ENCODE results near the gene C3orf22. TPM values are rescaled to one million over a fixed set of nuclear protein-coding genes. Genes with fewer than 3 reads are reported as not detected.

Gene C3orf22
- total RNA-seq, 3 donors from 2014 or later = not detected

- intact Hi-C loops (cut with DNase I; ENCODE audit: low total_unique reads) = no loop called here
- DNase-seq (ENCODE audit: low spot score in 2 of 2) = no peak
- no peak overlapping the region for H3K27ac ChIP-seq
- H3K9me3 ChIP-seq = no peaks in the 10 kb centered on the region
- no peaks in the 10 kb centered on the region for H3K27me3 ChIP-seq
- no peak for TF ChIP-seq POLR2AphosphoS5 (IDR thresholded peaks at IDR 0.05)
- TF ChIP-seq POLR2A (IDR thresholded peaks at IDR 0.05) = no peak
- TF ChIP-seq, protein P1, sequence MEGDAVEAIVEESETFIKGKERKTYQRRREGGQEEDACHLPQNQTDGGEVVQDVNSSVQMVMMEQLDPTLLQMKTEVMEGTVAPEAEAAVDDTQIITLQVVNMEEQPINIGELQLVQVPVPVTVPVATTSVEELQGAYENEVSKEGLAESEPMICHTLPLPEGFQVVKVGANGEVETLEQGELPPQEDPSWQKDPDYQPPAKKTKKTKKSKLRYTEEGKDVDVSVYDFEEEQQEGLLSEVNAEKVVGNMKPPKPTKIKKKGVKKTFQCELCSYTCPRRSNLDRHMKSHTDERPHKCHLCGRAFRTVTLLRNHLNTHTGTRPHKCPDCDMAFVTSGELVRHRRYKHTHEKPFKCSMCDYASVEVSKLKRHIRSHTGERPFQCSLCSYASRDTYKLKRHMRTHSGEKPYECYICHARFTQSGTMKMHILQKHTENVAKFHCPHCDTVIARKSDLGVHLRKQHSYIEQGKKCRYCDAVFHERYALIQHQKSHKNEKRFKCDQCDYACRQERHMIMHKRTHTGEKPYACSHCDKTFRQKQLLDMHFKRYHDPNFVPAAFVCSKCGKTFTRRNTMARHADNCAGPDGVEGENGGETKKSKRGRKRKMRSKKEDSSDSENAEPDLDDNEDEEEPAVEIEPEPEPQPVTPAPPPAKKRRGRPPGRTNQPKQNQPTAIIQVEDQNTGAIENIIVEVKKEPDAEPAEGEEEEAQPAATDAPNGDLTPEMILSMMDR (IDR thresholded peaks at IDR 0.05) = no peak
- no peaks in the 10 kb centered on the region for H3K36me3 ChIP-seq
- H3K4me1 ChIP-seq = no peaks in the 10 kb centered on the region
- H3K4me3 ChIP-seq = no peak overlapping the region
Observed at GRCh38 chr3:126514161-126514560, 44.6 kb downstream of the C3orf22 start.

DNA sequence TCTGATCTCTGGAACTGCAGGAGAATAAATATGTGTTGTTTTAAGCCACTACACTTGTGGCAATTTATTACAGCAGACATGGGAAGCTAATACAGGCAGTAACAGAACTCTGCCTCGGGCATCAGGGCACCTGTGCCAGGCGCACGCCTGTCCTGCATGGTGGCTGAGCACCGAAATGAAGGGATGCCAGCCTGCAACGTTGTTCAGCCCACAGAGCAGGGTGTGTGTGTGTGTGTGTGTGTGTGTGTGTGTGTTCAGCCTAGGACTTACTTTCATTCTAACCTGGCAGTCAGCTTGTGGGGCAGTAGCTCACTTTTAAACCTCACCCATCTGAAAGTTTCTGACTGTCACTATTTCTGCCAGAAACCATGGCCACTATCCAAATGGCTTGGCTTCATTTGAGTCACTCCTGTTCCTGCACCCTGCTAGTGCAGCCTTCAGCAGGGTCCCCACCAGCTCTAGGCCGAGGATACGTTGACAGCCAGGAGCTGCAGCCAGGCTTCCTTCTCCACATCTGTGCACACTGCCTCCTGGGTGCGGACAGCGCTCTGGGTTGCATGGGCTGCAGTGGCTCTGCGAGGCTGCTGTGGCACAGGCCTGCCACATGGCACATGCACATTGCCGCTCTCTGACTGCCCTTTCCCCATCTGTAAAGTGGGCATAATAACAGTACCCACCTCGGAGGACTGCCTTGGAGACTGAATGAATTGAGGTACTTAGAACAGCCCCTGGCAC lies 45.6 kb downstream of the C3orf22 start:
- H3K9me3 ChIP-seq = no peaks in the 10 kb centered on the region
- no peak overlapping the region for H3K4me3 ChIP-seq
- TF ChIP-seq POLR2AphosphoS5 (IDR thresholded peaks at IDR 0.05) (no peak), POLR2A (IDR thresholded peaks at IDR 0.05) (no peak)
- TF ChIP-seq, protein P1 (IDR thresholded peaks at IDR 0.05) = no peak
- H3K27ac ChIP-seq = no peak overlapping the region
- H3K27me3 ChIP-seq = no peaks in the 10 kb centered on the region
- intact Hi-C loops (cut with DNase I; ENCODE audit: low total_unique reads) = loop anchor here (2.0 kb wide), 1 partner anchor 60 kb away; no protein-coding TSS in a partner anchor
- no peak for DNase-seq (ENCODE audit: low spot score in 2 of 2)
- H3K4me1 ChIP-seq = no peaks in the 10 kb centered on the region
- H3K36me3 ChIP-seq = no peaks in the 10 kb centered on the region

DNA sequence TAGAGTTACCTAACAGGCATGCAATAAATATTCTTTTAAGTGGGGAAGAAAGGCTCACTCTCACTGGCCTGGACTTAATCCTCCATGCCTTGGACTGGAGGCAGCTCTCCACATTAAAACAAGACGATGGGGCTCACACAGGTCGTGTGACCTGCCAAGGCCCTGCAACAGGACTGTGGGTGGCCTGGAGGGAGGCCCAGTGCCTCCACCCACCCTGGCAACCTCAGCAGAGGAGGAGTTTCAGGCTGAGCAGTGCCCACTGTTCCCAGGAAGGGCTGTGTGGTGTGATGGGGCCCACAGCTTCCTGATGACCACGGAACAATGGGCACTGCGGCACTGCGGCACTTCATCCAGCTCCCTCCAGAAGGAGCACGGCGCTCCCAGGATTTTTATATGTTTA lies 46.7 kb downstream of the C3orf22 start:
- H3K36me3 ChIP-seq = no peaks in the 10 kb centered on the region
- no peak for DNase-seq (ENCODE audit: low spot score in 2 of 2)
- no peak overlapping the region for H3K27ac ChIP-seq
- H3K4me3 ChIP-seq = no peak overlapping the region
- H3K27me3 ChIP-seq = no peaks in the 10 kb centered on the region
- H3K9me3 ChIP-seq = no peaks in the 10 kb centered on the region
- H3K4me1 ChIP-seq = no peaks in the 10 kb centered on the region
- intact Hi-C loops (cut with DNase I; ENCODE audit: low total_unique reads) = loop anchor here (2.0 kb wide), 1 partner anchor 59 kb away; no protein-coding TSS in a partner anchor
- TF ChIP-seq POLR2AphosphoS5 (IDR thresholded peaks at IDR 0.05) (no peak), POLR2A (IDR thresholded peaks at IDR 0.05) (no peak)
- TF ChIP-seq, protein P1 (IDR thresholded peaks at IDR 0.05) = no peak

- H3K27ac ChIP-seq = no peak overlapping the region
- H3K27me3 ChIP-seq = no peaks in the 10 kb centered on the region
- DNase-seq (ENCODE audit: low spot score in 2 of 2) = no peak
- intact Hi-C loops (cut with DNase I; ENCODE audit: low total_unique reads) = no loop called here
- no peaks in the 10 kb centered on the region for H3K9me3 ChIP-seq
- no peaks in the 10 kb centered on the region for H3K4me1 ChIP-seq
- no peaks in the 10 kb centered on the region for H3K36me3 ChIP-seq
- TF ChIP-seq POLR2A (IDR thresholded peaks at IDR 0.05) (no peak), POLR2AphosphoS5 (IDR thresholded peaks at IDR 0.05) (no peak)
- TF ChIP-seq, protein P1 (IDR thresholded peaks at IDR 0.05) = no peak
- no peak overlapping the region for H3K4me3 ChIP-seq
Observed at GRCh38 chr3:126511291-126511690, 47.4 kb downstream of the C3orf22 start.

GRCh38 chr3:126510308-126510910 lies 48.3 kb downstream of the C3orf22 start:
- intact Hi-C loops (cut with DNase I; ENCODE audit: low total_unique reads) = no loop called here
- DNase-seq (ENCODE audit: low spot score in 2 of 2) = no peak
- peak overlapping the region in 1 of 2 donors; percentile 25 for H3K27ac ChIP-seq
- H3K27me3 ChIP-seq = peaks cover 0 to 7% of the 10 kb centered on the region in 2 donors
- no peak for TF ChIP-seq POLR2AphosphoS5 (IDR thresholded peaks at IDR 0.05)
- TF ChIP-seq, protein P1 (IDR thresholded peaks at IDR 0.05) = no peak
- TF ChIP-seq POLR2A (IDR thresholded peaks at IDR 0.05) = no peak
- no peaks in the 10 kb centered on the region for H3K36me3 ChIP-seq
- H3K4me3 ChIP-seq = no peak overlapping the region
- no peaks in the 10 kb centered on the region for H3K4me1 ChIP-seq
- H3K9me3 ChIP-seq = no peaks in the 10 kb centered on the region

All from breast epithelium (tissue), 4 donors.